Hematopoietic multipotent progenitor cell treated with erythropoietin and hydrocortisone succinate and interleukin-3 and kit ligand, for 6 days (in vitro differentiated cells): ENCODE results near the gene B4GALT6.

ENCODE experiments used
- DNase-seq: peaks from one replicate; pipeline ENCODE4 v3.0.0-alpha.2; 2015

Gene B4GALT6

DNA sequence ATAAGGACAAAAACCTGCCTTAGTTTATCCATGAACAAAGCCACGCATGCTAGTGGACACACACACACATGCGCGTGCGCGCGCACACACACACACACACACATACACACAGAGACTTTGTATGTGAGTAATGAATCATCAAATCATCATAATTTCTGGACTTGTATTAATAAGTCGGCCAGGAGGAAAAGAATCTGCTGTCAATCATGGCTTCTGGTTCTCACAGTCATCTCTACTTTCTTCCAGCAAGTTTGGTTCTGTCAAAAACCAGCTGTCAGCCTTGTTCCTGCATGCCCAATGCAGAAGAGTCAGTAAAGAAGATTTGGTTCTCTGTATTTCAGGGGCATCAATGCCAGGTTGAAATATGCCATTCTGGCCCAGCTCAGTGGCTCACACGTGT is 93.8 kb downstream of the B4GALT6 start:
- DNase-seq = no peak

DNA sequence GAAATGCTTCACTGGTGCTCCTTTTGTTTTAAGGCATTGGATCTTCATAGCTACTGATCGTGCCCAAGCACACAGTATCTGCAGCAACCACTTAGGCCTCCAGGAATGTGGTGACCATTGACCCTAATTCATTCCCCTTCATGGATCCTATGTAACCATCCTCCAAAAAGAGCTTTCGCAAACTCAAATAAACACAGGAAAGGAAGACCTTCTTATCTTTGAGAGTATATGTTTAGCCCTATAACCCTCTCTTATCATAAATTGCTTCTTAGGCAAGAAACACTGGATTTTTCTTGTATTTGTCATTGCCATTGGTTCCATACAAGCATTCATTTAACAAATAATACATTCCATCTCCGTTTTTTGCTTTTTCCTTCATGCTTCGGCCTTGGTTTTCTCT is 96.9 kb downstream of the B4GALT6 start:
- DNase-seq = no peak

DNA sequence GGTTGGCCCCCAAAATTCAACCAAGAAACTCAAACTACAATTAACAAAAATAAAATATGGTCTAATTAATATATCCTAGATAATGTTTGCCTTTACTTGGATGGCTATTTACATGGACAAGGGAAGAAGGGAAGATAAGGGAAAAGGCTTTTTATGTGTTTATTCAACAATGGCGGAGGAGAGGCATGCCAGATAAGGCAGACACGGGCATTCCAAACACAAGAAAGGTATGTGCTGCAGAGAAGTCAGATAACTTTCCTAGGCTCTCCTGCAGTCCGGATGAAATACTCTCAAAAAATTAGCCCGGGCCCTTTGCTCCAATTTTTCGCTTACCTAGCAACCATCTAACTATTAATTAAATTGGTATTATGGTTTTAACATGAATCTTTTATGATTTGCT is 97.8 kb downstream of the B4GALT6 start:
- no peak for DNase-seq

DNA sequence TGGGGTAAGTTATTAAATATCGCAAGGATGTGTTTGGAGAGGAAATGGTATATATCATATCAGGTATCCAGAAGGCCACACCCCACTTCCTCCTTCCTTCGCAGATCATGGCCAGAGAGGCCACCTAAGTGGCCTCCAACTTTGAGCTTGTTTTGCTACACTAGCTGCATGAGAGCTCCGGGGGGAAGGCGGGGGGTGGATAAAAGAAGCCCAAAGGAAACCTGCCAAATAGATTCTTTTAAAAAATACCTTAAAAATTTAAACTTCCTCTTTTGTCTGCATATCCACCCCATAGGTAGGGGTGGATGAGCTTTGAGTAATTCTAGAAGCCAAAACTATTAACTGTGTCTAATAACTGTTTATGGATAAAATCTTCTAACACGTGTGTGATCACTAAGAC is 98.4 kb downstream of the B4GALT6 start:
- no peak for DNase-seq

DNA sequence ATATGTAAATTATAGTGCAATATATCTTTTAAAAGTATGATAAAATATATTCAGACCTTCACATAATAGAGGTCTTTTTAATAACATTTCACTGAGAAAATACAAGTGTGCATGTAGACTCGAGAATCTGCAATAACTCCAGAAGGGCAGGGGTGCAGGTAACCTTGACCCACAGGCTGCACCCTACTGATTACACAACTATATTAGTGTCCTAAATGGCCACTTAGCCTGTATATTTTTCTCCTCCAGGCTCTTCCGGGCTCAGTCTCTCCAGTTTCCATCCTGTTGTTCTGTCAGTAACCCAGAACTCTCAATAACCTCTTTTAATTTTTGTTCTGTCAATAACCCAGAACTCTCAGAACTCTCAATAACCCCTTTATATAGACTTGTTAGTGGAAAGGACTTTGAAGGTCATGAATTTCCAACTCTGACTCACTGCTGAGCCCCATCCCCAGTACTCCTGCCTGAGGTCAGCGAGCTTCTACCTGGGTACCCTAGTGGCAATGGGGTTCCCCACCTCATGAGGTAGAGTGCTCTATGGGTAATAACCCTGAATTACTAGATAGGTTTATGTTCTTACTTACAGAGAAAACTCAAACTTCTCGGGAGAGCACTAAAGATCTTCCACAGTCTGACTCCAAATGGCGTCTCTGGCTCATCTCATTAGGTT is 101.1 kb downstream of the B4GALT6 start:
- no peak for DNase-seq

DNA sequence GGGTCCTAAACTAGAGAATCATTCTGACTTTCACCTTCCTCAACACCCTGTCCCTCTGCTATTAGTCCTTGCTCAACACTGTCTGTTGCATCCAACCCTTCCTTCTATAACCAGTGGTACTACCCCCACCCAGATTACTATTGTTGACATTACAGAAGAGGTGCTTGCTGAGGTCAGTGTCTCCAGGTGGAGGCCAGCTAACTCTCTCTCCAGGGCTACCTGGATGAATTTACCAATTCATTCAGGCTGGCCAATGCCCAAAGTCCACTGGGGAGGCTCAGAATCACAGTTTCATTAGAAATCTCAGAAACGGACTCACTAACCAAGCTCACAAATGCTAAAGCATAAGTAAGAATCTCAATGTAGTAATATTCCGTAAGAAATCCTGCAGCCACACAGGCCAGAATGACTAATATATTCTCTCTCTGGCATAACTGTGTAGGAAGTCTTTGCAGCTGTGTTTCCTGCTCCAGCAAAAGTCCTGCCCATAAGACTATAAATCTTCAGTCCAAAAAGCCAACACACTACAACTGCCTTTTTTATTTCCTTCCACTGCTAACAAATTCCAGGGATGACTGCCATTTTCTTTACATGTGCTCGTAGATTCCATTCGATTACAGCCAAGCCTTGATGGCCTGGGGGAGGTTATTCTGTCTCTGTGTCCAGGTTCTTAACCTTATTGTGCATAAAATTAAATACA is 102.7 kb downstream of the B4GALT6 start:
- no peak for DNase-seq

DNA sequence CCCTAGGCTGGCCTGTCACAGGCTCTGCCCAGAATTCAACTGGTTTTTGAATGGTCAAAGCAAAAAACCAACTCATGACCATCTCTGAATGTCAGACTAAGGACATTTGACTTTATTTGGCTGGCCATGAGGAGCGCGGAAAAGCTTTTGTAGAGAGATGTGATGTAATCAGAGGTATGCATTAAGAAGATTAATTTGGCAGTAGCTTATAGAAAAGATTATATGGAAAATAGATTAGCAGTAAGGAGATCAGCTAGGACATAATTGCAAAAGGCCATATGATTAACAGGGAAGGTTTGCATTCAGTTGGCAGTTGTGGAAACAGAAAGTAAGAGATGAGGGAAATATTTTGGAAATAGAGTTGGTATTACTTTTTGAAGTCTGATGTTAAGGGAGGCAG is 105.0 kb downstream of the B4GALT6 start:
- no peak for DNase-seq

DNA sequence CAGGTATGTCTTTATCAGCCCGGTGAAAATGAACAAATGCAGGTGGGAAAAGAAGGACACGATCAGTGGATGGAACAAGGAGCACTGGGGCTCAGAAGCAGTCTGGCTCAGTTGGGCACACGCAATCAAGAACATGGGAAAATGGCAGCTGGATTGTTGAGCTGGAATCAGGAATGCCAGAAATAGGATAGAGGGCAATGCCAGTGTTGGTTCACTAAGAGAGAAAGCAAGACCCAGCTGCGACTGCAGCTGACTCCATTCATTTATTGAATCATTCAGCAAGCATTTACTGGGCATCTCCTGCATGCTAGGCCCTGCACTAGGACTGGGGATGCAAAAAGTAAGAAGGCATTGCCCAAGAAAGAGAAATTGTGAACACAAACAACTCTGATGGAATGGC is 106.3 kb downstream of the B4GALT6 start:
- DNase-seq = no peak

DNA sequence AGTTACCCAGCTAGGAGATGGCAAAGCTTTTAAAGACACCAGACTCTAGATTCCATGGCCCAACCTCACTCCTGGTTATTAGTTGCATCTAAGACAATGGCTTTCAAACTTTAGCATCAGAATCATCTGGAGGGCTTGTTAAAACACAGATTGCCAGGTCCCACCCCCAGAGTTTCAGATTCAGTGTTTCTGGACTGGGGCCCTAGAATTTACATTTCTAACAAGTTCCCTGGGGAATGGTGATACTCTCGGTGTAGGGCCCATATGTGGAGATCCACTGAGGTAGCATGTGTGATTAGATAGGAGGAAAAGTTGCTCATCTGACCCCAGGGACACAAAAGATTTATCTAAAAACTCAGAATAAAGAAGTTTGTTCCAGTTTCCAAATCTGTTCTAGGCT is 107.2 kb downstream of the B4GALT6 start:
- DNase-seq = no peak

DNA sequence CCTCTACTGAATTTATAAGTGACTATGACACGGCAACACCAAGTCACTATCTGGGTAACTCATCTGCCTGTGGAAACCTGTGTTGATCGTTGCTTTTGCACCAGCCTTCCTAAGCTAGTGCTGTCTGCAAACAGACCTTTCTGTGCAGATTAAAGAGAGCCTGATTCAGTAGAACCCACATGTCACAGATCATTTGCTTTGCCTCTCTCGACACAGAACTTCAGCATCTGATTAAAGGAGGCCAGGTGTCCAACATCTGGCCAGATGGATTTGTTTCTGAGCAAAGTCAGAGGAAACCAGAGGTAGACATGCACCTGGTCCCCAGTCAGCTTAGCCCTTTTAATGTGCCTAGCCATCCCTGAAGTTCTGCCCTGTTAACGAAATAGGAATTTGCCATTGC is 107.7 kb downstream of the B4GALT6 start:
- DNase-seq = peak; percentile 31

DNA sequence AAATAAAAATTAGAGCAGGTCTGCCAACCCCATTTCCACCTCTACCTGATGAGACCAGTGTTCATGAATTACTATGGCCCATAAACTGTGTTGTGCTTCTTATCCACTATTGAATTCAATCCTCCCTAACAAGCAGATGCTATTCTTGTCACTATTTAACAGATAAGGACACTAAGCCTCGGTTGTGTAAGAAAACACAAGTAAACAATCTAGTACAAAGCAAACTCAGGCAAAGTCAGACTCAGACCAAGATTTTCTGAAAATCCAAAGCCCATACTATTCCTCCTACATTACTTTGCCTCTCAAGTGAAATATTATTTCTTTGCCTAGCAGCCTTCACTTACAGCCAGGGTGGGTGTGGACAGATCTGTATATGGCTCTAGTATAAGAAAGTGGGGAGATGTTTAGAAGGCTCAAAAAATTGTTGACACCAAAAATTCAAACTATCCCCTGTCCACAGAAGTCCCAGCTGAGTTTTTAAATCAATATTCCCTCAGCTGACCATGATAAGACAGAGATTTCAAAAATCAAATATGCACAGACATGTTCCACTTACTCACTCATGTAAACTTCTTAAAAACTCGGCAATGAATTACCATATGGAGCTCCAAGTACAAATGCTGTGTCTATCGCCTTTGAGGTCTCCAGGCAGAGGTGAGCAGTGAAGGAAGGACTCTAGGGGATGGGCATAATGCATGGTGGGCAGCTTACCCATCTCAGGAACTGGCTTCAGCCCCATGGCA is 108.7 kb downstream of the B4GALT6 start:
- no peak for DNase-seq

DNA sequence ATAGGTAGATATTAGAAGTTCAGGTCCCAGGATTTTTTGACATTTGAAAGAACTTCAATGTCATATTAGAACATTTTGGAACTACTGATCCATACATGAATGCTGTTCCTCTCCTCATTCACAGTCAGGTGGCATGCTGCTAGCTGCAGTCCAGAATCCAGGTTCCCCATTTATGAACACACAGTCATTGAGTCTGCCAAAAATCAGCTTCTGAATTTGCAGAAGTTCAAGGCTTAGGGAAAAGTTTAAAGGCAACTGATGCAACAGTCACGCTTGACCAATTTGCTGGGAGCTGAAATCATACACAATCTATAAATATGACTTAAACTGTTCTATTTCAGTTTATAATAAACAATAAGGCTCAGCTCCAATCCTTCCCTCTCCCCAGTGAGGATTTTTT is 110.0 kb downstream of the B4GALT6 start:
- DNase-seq = peak; percentile 23
